HCT116 (cell line): ENCODE data around the gene RAB3C.

Experiments
- CBX3 ChIP-seq: IDR thresholded peaks from 2 replicates; pipeline ENCODE4 v1.6.1; 2012; ENCODE audit warnings: low read depth
- CEBPB ChIP-seq: IDR thresholded peaks from 2 replicates; pipeline ENCODE4 v1.6.1; 2012; ENCODE audit warnings: low read depth
- EZH2 ChIP-seq: fragments of 200-600 bp; sonication (generic); IDR thresholded peaks from 2 replicates; pipeline ENCODE4 v1.6.1; 2017; ENCODE audit warnings: antibody characterized with exemption, mixed run types
- JUND ChIP-seq: IDR thresholded peaks from 2 replicates; pipeline ENCODE4 v1.6.1; 2012
- POLR2A ChIP-seq: IDR thresholded peaks from 2 replicates; pipeline ENCODE4 v1.7.0; 2011; ENCODE audit warnings: borderline replicate concordance; ENCODE audit not compliant: insufficient read depth, insufficient read length; ENCODE audit errors: extremely low read depth
- POLR2AphosphoS5 ChIP-seq: IDR thresholded peaks from 2 replicates; pipeline ENCODE4 v1.6.1; 2011; ENCODE audit warnings: mild to moderate bottlenecking, low read depth, low read length, moderate library complexity
- YY1 ChIP-seq: IDR thresholded peaks from 2 replicates; pipeline ENCODE4 v1.6.1; 2011; ENCODE audit warnings: low read length, low read depth, moderate library complexity, mild to moderate bottlenecking; ENCODE audit not compliant: insufficient replicate concordance; ENCODE audit errors: extremely low read depth
- ZFX ChIP-seq: fragments of 450-650 bp; IDR thresholded peaks from 2 replicates; pipeline ENCODE4 v1.6.1; 2017
- TF ChIP-seq, protein P1 (sequence below), 3 experiments: fragments of 200-600 bp in 1 of 3; sonication (generic) in 1 of 3; IDR thresholded peaks in 2 of 3; conservative IDR thresholded peaks in 1 of 3; 2 replicates each; pipeline ENCODE4 v1.5.1; 2012 to 2017; ENCODE audit warnings: low read depth in 2 of 3, low read length in 2 of 3, antibody characterized with exemption in 1 of 3, borderline replicate concordance in 1 of 3, control low read depth in 1 of 3, mild to moderate bottlenecking in 1 of 3, mixed read lengths in 1 of 3, mixed run types in 1 of 3, moderate library complexity in 1 of 3; ENCODE audit not compliant: insufficient read depth in 1 of 3
- TF ChIP-seq, protein P2 (sequence below): IDR thresholded peaks from 2 replicates; pipeline ENCODE4 v1.6.1; 2012; ENCODE audit warnings: low read depth

DNA sequence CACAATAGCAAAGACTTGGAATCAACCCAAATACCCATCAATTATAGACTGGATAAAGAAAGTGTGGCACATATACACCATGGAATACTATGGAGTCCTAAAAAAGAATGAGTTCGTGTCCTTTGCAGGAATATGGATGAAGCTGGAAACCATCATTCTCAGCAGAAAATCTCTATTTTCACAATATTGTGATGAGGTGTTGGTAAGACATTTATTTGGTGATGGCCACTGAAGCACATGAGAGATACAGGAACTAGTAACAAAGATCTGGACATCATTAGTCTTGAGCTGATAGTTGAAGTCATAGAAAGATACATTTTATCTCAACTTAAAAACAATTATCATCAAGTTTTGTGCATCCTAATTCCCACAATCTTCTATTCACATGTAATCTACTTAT, 70.6 kb downstream of the RAB3C start:
- no peak for TF ChIP-seq YY1
- TF ChIP-seq POLR2AphosphoS5: no peak
- TF ChIP-seq, protein P1, sequence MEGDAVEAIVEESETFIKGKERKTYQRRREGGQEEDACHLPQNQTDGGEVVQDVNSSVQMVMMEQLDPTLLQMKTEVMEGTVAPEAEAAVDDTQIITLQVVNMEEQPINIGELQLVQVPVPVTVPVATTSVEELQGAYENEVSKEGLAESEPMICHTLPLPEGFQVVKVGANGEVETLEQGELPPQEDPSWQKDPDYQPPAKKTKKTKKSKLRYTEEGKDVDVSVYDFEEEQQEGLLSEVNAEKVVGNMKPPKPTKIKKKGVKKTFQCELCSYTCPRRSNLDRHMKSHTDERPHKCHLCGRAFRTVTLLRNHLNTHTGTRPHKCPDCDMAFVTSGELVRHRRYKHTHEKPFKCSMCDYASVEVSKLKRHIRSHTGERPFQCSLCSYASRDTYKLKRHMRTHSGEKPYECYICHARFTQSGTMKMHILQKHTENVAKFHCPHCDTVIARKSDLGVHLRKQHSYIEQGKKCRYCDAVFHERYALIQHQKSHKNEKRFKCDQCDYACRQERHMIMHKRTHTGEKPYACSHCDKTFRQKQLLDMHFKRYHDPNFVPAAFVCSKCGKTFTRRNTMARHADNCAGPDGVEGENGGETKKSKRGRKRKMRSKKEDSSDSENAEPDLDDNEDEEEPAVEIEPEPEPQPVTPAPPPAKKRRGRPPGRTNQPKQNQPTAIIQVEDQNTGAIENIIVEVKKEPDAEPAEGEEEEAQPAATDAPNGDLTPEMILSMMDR (IDR thresholded peaks at IDR 0.05 in 2 of 3, conservative IDR thresholded peaks at IDR 0.05 in 1 of 3; ENCODE audit: borderline replicate concordance in 1 of 3, insufficient read depth in 1 of 3, low read depth in 2 of 3, low read length in 2 of 3): no peak
- no peak for TF ChIP-seq ZFX
- TF ChIP-seq POLR2A: no peak
- TF ChIP-seq CBX3: no peak
- TF ChIP-seq, protein P2, sequence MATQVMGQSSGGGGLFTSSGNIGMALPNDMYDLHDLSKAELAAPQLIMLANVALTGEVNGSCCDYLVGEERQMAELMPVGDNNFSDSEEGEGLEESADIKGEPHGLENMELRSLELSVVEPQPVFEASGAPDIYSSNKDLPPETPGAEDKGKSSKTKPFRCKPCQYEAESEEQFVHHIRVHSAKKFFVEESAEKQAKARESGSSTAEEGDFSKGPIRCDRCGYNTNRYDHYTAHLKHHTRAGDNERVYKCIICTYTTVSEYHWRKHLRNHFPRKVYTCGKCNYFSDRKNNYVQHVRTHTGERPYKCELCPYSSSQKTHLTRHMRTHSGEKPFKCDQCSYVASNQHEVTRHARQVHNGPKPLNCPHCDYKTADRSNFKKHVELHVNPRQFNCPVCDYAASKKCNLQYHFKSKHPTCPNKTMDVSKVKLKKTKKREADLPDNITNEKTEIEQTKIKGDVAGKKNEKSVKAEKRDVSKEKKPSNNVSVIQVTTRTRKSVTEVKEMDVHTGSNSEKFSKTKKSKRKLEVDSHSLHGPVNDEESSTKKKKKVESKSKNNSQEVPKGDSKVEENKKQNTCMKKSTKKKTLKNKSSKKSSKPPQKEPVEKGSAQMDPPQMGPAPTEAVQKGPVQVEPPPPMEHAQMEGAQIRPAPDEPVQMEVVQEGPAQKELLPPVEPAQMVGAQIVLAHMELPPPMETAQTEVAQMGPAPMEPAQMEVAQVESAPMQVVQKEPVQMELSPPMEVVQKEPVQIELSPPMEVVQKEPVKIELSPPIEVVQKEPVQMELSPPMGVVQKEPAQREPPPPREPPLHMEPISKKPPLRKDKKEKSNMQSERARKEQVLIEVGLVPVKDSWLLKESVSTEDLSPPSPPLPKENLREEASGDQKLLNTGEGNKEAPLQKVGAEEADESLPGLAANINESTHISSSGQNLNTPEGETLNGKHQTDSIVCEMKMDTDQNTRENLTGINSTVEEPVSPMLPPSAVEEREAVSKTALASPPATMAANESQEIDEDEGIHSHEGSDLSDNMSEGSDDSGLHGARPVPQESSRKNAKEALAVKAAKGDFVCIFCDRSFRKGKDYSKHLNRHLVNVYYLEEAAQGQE: no peak
- TF ChIP-seq JUND: no peak
- TF ChIP-seq EZH2: no peak
- no peak for TF ChIP-seq CEBPB
